ENCODE measurements around the gene TBX4.

GRCh38 chr17:61458421-61459141 lies 6.4 kb downstream of the TBX4 start:
- TF ChIP-seq CREB5 (CRISPR knock-in tag; IDR thresholded peaks at IDR 0.05; ENCODE audit: low read depth) (no peak), ZC3H10 (CRISPR knock-in tag; IDR thresholded peaks at IDR 0.05) (no peak), ZFP3 (CRISPR knock-in tag; IDR thresholded peaks at IDR 0.05) (no peak), ZNF565 (CRISPR knock-in tag; conservative IDR thresholded peaks at IDR 0.05; ENCODE audit: low read depth) (no peak), ZFP30 (CRISPR knock-in tag; IDR thresholded peaks at IDR 0.05) (no peak)
- TF ChIP-seq, protein P1, sequence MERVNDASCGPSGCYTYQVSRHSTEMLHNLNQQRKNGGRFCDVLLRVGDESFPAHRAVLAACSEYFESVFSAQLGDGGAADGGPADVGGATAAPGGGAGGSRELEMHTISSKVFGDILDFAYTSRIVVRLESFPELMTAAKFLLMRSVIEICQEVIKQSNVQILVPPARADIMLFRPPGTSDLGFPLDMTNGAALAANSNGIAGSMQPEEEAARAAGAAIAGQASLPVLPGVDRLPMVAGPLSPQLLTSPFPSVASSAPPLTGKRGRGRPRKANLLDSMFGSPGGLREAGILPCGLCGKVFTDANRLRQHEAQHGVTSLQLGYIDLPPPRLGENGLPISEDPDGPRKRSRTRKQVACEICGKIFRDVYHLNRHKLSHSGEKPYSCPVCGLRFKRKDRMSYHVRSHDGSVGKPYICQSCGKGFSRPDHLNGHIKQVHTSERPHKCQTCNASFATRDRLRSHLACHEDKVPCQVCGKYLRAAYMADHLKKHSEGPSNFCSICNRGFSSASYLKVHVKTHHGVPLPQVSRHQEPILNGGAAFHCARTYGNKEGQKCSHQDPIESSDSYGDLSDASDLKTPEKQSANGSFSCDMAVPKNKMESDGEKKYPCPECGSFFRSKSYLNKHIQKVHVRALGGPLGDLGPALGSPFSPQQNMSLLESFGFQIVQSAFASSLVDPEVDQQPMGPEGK (CRISPR knock-in tag; IDR thresholded peaks at IDR 0.05; ENCODE audit: borderline replicate concordance), result no peak
